ENCODE results near the gene CD7.

Gene CD7

DNA sequence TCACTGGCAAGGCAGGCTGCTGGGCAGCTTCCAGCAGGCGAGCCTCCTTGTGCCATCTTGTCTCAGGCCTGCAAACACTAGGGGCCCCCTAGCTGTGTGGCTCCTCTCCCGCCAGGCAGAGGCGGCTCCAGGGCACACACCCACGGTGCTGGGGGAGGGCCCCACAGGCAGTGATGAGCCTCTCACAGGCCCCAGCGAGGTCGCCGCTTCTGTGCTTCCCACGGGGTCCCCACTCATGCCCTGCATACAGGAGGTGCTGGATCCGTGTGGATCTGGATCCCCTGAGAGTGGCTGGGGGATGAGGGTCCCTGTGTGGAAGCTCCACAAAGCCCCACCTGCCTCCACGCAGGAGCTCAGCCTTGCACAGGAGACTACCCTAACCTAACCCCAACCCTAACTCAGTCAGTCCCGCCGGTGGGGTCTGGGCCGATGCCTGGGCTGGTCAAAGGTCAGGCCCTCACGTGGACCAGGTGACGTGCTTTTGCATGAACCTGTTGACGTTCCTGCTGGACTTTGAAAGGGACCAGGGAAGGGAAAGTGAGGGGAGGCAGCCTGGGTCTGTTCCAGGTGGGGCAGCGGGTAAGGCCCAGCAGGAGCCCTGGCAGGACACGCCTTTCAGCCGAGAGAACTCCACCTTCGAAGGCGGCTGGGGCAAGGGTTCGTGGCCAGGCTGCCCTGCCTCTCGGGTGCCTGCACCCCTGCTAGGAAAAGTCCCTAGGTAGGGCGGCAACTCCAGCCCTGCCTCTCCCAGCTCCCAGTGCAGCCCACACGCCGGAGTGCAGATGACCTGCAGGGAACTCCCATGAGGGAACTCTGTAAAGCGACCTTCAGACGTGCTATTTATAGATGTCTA is 11.0 kb upstream of the CD7 start:
- no peak for DNase-seq

DNA sequence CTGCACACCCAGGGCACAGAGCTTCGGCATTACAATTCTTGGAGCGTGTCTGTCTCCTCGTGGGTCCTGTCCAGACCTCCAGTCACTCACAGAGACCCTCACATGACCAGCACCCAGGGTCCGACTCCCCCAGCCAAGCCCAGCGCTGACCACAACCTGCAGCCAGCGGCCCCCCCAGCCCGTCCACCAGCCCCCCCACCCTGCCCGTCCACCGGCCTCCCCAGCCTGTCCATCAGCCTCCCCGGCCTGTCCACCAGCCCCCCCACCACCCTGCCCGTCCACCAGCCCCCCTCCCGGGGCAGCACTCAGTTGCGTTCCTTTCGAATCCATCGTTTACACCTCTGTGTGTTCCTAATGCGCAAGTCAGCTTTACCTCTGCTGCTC is 10.3 kb upstream of the CD7 start:
- DNase-seq: no peak

DNA sequence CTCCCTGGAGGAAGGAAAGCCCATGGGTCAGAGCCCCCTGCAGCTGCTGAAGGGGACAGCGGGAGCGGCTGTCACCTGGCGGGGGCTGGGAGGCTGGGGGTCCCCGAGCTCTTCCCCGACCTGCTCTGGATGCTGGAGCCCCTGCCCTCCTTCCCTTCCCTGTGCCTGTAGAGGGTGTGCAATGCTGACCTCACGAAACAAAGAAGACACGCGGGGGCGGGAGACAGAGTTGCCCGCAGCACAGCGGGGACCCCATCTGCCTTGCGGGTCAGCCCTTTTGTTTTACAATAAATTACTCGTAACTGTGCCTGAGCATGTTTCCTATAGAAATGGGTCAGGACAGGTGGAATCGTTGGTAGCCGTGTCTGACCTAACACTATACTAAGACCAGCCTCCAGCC is 9.9 kb upstream of the CD7 start:
- no peak for DNase-seq

DNA sequence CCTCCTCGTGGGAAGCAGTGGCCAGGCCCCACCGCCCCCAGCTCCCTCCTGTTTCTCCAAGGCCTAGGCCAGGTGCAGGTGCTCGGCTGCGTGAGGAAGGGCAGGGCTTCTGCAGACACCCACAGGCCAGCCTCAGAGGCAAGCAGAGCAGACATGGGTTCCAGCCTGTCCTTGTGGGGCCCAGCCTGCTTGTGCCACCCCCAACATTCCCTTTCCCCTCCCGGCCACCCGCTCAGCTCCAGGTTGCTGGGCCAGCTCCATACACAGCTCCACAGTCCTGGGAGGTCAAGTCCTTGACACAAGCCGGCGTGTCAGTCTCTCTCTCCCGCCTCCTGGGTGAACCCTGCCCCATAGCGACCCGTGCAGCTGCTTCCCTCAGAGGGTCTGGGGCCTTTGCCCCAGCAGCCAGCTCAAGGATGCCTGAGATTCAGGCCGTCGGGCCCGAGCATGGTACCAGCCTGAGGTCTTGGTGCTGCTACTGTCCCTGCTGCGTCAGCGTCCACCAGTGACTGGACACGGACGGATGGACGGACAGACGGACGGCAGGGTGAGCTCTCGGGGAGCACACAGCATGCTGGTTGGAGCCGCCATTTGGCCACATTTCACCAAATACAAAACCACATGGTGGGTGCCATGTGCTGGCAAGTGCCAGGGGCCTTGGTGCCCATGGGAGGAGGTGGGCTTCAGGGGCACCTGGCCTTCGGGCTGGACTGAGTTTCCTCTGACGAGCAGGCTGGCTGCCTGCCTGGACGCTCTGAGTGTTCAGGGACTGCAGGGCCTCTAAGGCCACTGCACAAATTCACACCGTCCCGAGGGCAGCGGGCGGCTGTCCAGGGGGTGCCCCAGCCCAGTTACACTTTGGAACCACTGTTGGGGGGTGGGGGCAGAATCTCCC is 8.1 kb upstream of the CD7 start:
- DNase-seq: peak; percentile 1

DNA sequence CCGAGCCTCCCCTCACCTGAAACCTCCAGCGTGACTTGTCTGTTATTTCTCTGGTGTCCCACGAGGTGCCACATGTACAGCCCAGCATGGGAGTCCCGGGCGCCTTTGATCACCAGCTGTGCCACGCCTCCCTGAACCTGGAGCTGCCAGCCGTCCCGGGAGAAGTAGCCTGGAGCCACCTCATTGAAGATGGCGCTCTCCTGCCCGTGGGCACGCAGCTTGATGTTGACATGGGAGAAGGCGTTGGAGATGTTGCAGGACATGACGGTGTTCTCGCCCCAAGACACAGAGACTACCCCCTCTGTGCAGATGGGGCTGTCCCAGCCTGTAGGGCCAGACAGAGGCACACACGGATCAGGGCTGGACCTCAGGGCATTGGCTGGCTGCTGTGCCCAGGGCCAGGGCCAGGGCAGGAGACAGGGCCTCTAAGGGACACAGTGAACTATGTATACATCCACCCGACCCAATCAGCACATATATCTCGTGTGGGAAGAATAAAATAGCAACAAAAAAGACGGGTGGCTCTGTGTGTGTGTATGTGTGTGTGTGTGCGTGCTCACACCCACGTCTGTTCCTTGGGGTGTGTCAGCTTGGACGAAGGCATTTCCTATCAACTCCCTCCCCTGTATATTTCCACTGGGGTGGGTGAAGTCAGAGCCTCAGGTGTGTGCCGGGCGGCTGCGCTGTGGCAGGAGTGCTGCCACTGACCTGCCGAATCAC is 7.3 kb upstream of the CD7 start:
- DNase-seq: peak; percentile 2

DNA sequence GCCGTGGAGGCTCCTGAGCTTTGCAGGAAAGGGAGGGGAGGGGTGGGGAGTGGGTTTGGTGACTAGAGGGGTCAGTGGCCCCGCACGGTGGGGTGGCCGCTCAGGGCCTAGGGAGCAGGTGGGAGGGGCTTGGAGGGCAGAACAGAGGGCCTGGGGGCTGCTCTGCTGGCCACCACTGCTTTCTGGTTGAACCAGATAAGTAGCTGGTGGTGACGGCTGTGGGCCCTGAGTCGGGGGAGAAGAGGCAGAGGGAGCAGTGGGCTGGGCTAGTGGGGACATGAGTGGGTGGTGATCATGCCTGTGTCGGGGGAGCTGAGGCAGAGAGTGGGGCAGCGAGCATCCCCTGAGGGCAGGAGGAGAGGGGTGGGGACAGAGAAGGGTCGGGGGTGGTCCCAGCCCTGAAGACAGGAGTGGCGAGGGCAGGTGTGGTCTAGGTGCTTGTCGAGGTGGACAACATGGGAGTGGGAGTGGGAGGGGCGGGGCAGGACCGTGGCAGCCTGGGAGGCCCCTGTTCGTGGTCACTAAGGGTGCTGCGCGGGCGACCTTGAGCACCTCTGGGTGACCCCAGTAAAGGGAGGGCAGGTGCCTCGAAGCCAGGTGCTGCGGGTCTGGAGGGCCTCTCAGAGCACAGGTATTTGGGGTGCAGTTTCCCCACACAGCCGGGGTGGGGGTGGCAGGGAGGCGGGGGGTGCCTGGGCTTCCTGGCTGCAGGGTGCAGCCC is 6.3 kb upstream of the CD7 start:
- DNase-seq: peak; percentile 0

DNA sequence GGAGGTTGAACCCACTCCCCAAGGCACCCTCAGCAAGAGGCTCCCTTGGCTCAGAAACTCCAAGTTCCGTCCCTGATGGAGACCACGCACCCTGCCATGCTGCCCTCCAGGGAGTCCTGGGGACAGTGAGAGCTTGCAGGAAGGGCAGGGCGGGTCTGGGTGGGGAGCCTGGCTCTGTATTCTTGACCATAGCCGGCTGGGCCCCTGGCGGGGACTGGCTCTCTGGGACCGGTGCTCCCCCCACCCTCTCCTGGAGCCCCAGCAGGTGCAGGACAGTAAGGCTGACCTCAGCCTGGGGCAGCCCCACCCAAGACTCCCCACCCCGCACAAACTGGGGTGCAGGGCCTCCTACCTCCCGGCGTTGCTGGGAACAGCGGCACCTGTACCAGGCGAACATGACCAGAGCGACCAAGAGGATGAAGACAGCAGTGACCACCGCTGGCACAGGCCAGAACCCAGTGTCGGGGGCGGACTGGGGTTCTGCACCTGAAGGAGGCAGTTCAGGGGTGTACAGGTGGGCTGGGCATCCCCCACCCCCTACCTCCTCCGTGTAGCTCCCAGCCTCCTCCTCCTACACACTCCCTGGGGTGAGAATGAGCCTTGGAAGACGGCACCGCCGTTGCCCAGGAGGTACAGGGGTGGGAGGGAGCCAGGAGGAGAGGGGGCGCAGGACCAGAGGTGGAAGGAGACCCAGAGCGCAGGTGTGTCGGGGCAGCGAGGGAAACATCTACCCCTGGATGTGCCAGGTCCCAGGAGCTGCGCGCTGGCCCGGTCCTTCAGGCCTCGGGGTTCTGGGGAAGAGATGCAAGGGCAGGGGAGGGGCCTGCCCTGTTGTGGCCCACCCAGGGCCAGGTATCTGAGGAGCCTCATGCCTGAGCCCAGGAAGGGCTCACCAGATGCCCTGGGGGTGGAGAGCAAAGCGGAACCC is 5.4 kb upstream of the CD7 start:
- no peak for DNase-seq

DNA sequence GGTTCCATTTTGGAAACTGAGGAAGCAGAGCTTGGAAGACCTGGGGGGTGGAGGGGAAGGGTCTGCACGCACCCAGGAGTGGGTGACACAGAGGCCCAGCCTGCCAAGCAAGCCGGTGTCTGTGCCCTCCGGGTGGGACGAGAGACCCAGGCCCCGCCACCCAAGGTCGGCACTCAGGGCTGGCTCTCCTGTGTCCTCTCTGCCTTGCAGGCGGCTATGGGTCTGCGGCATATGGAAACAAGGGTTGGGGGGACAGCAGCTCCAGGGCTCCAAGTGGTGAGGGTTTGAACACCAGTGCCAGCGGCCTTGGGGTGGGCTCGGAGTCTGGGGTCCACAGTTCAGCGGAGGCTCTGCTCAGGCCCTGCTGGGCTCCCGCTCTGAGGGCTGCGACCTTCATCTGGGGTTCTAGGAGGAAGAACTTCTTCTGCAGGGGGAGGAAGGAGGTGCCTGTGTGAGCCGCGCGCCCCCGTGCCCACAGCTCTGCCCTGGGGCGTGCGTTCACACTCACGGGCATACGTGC is 4.6 kb upstream of the CD7 start:
- DNase-seq: no peak

DNA sequence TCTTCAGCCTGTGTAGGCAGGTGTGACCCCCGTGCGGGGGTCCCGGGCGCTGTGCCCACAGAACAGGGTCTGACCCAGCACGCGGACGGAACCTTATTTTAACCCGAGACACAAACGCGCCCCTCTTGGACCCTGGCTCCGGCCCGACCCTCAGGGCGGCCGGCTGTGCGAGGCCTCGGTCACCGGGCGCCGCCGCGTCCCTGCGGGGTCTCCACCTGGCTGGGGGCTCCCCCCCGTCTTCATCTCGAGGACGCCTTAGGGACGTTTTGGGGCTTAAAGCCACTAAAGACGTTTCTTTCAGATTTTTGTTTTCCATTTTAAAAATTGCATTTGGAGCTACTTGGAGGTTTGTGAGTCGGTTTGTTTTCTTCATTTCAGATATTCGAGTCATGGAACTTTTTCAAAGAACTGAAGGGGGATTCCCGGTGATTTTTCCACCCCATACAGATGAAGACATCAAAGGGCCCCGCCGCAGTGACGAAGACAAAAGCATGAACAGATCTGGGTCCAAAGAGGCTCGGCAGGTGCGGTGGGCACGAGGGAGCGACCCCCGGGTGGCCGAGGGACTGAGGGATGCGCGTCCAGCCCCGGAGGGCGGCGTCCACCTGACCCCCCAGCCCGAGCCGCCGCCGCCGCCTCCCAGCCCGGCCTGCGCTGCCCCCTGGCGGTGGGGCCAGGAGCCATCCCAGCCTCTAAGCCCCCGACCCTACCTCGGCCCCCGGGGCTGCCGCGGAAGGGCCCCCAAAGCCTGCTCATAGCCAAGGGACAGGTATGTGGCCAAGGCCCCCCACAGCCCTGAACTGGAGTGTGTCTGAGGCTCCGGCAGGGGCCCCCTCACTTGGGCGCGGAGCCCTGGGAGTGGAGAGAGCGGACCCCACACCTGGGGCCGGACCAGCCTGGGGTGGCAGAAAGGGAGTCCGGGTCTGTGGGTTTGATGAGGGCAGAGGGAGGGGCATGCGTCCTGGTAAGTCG is 3.8 kb upstream of the CD7 start:
- DNase-seq: peak; percentile 71

DNA sequence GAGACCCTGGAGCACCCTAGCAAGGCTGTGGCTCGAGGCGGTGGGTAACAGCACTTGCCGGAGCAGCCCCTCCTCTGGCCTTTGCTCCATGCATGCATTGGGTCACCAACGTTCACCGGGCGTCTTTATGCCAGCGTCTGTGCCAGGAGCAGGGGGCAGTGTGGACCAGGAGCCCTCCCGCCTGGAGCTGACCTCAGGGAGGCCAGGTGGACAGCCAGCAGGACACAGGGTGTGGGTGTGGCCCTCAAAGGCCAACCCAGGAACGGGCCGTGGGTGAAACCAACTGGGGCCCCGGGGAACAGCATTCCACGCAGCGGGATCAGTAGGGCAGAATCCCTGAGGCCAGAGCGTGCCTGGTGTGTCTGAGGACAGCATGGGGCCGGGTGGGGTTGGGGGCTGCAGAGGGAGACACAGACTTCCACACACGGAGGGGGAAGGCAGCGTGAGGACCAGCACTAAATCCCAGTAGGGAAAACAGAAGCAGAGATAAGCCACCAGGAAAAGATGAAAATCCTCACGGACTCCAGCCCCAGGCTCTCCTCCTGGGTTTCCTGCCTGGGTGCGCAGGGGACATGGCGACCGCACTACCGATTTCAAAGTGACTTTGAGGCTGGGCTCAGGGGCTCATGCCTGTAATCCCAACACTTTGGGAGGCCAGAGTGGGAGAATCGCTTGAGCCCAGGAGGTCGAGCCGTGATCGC is 2.9 kb upstream of the CD7 start:
- peak; percentile 1 for DNase-seq

DNA sequence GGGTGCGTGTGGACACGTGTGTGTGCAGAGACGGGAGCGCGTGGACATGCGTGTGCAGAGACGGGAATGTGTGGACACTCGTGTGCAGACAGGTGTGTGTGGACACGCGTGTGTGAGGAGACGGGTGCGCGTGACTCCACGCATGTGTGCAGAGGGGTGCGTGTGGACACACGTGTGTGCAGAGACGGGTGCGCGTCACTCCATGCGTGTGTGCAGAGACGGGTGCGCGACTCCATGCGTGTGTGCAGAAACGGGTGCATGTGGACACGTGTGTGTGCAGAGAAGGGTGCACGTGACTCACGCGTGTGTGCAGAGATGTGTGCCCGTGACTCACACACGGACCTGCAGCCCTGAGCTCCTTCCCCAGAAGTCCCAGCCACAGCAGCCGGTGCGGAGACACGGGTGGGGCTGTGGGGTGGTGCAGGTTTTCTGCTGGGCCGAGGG is 2.2 kb upstream of the CD7 start:
- no peak for DNase-seq

DNA sequence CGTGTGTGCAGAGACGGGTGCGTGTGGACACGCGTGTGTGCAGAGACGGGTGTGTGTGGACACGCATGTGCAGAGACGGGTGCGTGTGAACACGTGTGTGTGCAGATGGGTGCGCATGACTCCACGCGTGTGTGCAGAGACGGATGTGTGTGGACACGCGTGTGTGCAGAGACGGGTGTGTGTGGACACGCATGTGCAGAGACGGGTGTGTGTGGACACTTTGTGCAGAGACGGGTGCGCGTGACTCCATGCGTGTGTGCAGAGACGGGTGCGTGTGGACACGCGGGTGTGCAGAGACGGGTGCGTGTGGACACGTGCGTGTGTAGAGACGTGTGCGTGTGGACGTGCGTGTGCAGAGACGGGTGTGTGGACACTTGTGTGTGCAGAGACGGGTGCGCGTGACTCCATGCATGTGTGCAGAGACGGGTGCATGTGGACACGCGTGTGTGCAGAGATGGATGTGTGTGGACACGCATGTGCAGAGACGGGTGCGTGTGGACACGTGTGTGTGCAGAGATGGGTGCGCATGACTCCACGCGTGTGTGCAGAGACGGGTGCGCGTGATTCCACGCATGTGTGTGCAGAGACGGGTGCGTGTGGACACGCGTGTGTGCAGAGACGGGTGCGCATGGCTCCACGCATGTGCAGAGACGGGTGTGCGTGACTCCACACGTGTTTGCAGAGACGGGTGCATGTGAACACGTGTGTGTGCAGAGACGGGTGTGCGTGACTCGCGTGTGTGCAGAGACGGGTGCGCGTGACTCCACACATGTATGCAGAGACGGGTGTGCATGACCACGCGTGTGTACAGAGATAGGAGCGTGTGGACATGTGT is 1.6 kb upstream of the CD7 start:
- DNase-seq: no peak

DNA sequence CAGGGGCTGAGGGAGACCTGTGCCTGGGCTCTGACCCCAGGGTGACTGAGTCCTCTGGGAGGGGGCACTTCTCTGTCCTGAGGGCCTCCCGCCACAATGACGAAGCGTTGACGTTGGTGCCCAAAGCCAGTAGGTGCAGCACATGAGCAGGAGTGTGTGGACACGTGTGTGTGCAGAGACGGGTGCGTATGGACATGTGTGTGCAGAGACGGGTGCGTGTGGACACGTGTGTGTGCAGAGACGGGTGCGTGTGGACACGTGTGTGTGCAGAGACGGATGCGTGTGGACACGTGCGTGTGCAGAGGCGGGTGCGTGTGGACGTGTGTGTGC is 726 bp upstream of the CD7 start:
- no peak for DNase-seq

DNA sequence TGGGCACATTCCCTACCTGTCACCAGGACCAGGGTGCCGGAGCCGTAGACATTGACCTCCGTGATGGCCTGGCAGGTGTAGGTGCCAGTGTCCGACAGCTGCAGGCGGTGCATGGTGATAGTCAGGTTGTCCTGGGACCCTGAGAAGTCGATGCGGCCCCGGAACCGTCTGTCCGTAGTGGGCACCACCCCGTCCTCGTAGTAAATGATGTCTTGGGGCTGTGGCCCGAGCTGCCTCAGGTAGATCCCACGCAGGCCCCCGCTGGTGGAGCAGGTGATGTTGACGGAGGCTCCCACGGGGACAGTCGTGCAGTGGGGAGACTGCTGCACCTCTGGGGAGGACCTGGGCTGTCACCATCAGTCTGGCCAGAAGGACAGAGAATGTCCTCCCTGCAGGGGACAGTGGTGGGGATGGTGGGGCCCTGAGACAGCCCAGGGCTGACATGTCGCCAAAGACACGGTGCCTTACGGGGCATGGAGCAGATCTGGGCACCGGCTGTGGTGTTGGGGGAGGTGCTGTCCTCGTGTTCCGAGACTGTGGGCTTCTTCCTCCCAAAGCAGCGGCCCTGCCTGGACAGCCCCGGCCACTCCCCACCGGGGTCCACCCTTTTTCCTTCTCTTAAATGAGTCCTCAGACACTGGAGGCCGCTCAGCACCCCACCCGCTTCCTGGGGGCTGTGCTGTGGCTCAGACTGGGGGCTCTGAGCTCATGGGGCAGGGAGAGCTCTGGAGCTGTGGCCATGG is 586 bp downstream of the CD7 start:
- DNase-seq: peak; percentile 45

DNA sequence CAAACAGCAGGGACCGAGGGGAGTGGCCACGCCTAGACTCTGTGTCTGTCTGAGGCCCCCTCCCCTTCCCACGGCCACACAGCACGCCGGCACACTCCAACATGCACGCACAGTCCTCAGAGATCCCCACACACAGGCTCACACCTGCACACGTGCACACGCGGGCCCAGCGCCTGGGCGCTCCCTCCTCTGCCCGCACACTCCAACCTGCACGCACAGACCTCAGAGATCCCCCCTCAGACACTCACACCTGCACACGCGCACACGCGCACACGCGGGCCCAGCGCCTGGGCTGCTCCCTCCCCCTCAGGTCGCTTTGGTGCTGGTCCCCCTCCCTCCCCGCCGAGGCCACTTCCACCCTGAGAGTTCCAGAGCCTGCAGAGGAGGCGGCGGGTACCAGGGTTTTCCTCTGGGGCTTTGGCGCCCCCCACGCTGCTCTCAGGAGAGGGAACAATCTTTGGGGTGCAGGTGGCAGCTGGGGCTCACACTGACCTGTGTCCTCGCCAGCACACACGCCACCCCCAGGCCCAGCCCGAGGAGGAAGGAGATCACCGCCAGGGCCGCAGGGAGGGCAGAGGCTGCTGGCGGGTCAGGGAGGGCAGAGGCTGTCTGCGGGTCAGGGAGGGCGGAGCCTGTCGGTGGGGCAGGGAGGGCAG is 1.6 kb downstream of the CD7 start:
- peak; percentile 82 for DNase-seq

DNA sequence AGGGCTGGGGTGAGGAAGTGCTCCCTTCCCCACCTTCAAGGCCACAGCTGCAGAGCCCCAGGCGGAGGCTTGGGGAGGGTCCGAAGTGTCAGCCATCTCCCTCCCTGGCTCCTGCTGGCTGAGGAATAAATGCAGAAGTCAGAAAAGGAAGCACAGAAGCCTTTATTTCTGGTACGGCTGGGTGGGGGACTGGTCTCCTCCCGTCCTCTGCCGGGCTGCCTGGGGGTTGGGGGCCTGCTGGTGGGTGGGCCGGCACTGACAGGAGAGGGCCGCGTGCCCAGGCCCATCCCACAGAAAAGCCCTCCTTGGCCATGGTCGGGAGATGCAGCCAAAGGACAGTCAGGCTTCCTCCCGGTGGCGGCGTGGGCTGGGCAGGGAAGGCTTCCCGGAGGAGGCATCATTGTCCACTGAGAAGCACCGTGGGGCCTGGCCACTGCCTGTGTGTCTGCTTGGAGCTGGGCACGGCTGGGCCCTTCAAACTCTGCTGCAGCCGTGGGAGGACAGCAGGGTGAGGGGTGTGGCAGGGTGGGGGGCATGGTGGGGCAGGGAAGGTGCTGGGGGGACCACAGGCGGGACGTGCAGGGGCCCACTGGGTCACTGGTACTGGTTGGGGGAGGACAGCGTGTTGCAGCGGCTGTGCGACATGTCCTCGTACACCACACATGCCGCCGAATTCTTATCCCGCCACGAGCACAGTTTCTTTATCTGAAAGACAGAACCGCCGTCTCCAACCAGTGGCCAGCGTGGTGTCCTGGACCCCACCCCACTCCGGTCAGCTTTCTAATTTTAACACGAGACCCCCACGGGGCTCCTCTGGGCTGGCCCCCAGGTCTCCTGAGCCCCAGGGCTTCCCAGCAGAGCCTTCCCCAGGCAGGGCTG is 2.4 kb downstream of the CD7 start:
- DNase-seq: no peak

Data from CD4-positive, alpha-beta T cell treated with Interleukin-6 for 4 hours (primary cell).